Smooth muscle cell of the umbilical artery (primary cell): ENCODE results near the gene SRRD. TPM values are rescaled to one million over a fixed set of nuclear protein-coding genes. Genes with fewer than 3 reads are reported as not detected.

Source experiments
- total RNA-seq: library from RNA; depleted of rRNA; stranded (reverse); fragments of >200 nt; gene quantifications from 2 replicates; pipeline ENCODE4 v1.2.3, GENCODE V29; 2014

The SRRD gene, protein sequence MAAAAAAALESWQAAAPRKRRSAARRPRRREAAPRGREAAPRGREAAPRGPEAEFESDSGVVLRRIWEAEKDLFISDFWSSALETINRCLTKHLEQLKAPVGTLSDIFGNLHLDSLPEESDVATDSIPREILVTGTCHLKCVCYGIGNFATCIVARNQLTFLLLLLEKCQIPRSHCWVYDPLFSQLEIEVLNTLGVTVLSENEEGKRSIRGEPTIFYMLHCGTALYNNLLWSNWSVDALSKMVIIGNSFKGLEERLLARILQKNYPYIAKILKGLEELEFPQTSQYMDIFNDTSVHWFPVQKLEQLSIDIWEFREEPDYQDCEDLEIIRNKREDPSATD
- 13.1 and 16.0 TPM in 2 replicates for total RNA-seq

DNA sequence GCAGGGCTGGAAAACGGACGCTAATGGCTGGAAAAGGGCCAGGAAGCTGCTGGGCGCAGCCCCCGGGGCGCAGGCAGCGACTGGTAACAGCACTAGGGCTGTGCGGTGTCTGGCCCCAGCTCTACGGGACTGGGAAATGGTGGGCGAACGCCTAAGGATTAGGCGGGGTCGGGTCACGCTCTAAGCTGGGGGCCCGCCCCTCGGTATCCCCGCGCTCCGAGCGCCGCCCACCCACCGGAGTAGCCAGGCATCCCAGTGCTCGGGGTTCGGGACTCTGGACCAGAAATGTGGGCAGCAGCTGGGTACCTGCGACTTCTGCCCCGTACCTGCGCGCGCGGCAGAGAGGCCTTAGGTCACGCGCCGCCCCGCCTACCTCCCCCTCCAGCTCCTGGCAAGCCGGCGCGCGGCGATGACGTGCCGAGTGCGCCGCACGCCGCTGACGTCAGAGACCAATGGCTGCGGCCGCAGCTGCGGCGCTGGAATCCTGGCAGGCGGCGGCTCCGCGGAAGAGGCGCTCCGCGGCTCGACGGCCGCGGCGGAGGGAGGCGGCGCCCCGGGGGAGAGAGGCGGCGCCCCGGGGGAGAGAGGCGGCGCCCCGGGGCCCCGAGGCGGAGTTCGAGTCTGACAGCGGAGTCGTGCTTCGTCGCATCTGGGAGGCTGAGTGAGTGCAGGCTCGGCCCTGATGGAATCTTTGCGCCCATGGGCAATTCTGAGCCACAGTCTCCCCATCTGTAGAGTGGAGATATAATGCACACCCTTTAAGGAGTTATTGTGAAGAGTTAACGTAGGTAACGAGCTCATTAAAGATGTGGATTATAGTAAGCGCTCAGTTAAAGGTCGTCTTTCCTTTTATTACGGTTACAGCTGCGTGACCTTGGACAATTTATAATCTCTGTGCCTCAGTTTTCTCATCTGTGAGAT, at the start of gene SRRD, which contains the start of gene HPS4:
Gene SRRD (plus strand): TSS at position 439 of the 921 bp plus-strand sequence. CDS start 14 bp downstream, at position 453.
Gene HPS4 (minus strand): TSS at position 345 of the 921 bp plus-strand sequence. CDS start 2,021 bp downstream, outside the sequence.

DNA sequence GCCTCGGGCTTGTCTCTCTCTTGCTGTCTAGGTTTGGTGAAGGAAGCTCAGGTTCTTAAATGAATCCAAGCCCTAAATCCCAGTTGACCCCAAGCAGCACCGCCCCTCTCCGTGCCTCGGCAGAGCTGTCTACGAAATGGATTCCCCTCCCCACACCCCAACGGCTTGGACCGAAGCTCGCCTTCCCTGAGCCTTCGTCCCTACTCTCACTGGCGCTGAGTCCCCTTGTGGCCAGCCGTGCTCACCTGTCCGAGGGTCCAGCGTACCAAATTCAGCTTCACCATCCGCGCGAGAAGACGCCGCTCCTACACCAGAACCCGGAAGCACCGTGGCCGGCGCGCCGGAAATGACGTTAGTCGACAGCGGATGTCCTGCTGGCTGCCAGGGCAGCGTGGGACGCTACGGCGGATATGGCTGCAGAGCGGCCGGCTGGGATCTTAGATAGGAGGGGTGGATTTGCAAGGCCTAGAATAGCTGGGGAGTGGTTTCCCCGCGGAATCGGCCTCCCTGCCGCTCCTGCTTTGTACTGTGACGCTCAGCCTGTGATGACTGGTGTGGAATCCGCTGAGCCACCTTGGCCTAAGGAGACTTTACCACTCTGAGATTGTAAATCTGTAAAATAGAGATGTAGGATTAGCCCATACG, 28.6 kb downstream of the SRRD start, which contains the start of gene TFIP11:
Gene TFIP11 (minus strand): TSS at position 325 of the 645 bp plus-strand sequence. CDS start 2,201 bp downstream, outside the sequence.

Other genes starting within 250 kb of the SRRD start
- gene ASPHD2, start 54.6 kb upstream of the SRRD start, total RNA-seq: 2.1 and 2.3 TPM in 2 replicates
- gene HPS4, start 94 bp upstream of the SRRD start, total RNA-seq: 29.1 and 33.9 TPM in 2 replicates
- 33.0 and 42.4 TPM in 2 replicates for gene TFIP11, start 28.6 kb downstream of the SRRD start, total RNA-seq
- gene TPST2, start 106.3 kb downstream of the SRRD start, total RNA-seq: 41.3 and 66.4 TPM in 2 replicates
- not detected in 2 replicates for gene CRYBB1, start 134.2 kb downstream of the SRRD start, total RNA-seq
- not detected in 2 replicates for gene CRYBA4, start 138.1 kb downstream of the SRRD start, total RNA-seq
- 1.0 and 1.2 TPM in 2 replicates for gene MIAT, start 173.7 kb downstream of the SRRD start, total RNA-seq